Stomach (tissue), 9 donors: Measurements from ENCODE around the gene CHN2. TPM values are rescaled to one million over a fixed set of nuclear protein-coding genes. Genes with fewer than 3 reads are reported as not detected.

Experiments used
- DNase-seq, 2 donors: peaks; one replicate each; pipeline versions ENCODE4 v3.0.0 to v3.0.0-alpha.2; 2013 to 2019
- H3K27ac ChIP-seq, 5 donors: fragments of 200-600 bp in 4 of 5; sonication (generic) in 4 of 5; one replicate each; pipeline ENCODE4 v1.5.1; 2013 to 2019; ENCODE audit warnings: mild to moderate bottlenecking in 1 of 5, moderate library complexity in 1 of 5
- H3K27me3 ChIP-seq, 3 donors: fragments of 200-600 bp; sonication (generic); one replicate each; pipeline ENCODE4 v1.5.1; 2017 to 2019; ENCODE audit warnings: mixed run types in 1 of 3
- H3K36me3 ChIP-seq, 4 donors: fragments of 200-600 bp; sonication (generic); 1 replicate in 3 of 4; 2 replicates in 1 of 4; pipeline ENCODE4 v1.5.1; 2016 to 2019
- H3K4me1 ChIP-seq, 4 donors: fragments of 200-600 bp; sonication (generic); one replicate each; pipeline ENCODE4 v1.5.1; 2016 to 2019
- H3K4me3 ChIP-seq, 4 donors: fragments of 200-600 bp; sonication (generic) in 3 of 4; one replicate each; pipeline ENCODE4 v1.5.1; 2016 to 2019; ENCODE audit warnings: mild to moderate bottlenecking in 1 of 4
- H3K9me3 ChIP-seq, 4 donors: fragments of 200-600 bp; sonication (generic); one replicate each; pipeline ENCODE4 v1.5.1; 2016 to 2019
- EP300 ChIP-seq: sonication (generic); formaldehyde crosslinking; IDR thresholded peaks from one replicate; pipeline ENCODE4 v1.6.1; 2017; ENCODE audit warnings: antibody characterized with exemption
- POLR2A ChIP-seq, 4 donors: fragments of 450-650 bp; IDR thresholded peaks; one replicate each; pipeline ENCODE4 v1.6.1; 2016; ENCODE audit warnings: antibody characterized with exemption in 4 of 4, control low read depth in 2 of 4, mild to moderate bottlenecking in 1 of 4, moderate library complexity in 1 of 4
- POLR2AphosphoS5 ChIP-seq, 3 donors: sonication (generic); formaldehyde crosslinking; IDR thresholded peaks; one replicate each; pipeline ENCODE4 v1.6.1; 2016; ENCODE audit warnings: antibody characterized with exemption in 3 of 3
- WGBS, 5 donors: extraction: QIAGEN DNeasy Blood & Tissue Kit in 3 of 5; methylation state at CpG; one replicate each; pipeline versions ENCODE4 v1.1.5 to v1.1.7; 2013 to 2018; 5-methylcytosine and 5-hydroxymethylcytosine counted together
- intact Hi-C: fragments of 100-400 bp; cut with DNase I; formaldehyde crosslinking; loops from one replicate; pipeline ENCODE4 v1.15.1; 2023; ENCODE audit warnings: low total_unique reads
- polyA plus RNA-seq, 3 donors: library from polyadenylated mRNA; stranded (reverse); fragments of 200-250 nt; gene quantifications; one replicate each; pipeline ENCODE4 v1.2.3, GENCODE V29; 2013
- total RNA-seq, 5 donors: library from RNA; depleted of rRNA; stranded (reverse); fragments of >200 nt; gene quantifications; one replicate each; pipeline versions ENCODE4 v1.1.0 to v1.2.3, GENCODE V29; 2014 to 2016
- TF ChIP-seq, protein P1 (sequence below), 7 experiments: fragments of 450-650 bp in 4 of 7; fragments of 200-600 bp in 3 of 7; sonication (generic) in 3 of 7; IDR thresholded peaks; one replicate each; pipeline ENCODE4 v1.5.1; 2016 to 2019; ENCODE audit warnings: antibody characterized with exemption in 7 of 7, control low read depth in 2 of 7, mild to moderate bottlenecking in 1 of 7
- donor health status: healthy with polysubstance abuse.
- donor health status: Bipolar disorder and iron deficiency.
- donor health status: healthy.

The CHN2 gene
- total and polyA plus RNA-seq, 8 donors: 2.4 to 47.8 (median 13.8) TPM

- no peak overlapping the region for H3K4me3 ChIP-seq
- peaks cover 0 to 9% (median 2%) of the 10 kb centered on the region in 4 donors for H3K4me1 ChIP-seq
- no peaks in the 10 kb centered on the region for H3K9me3 ChIP-seq
- no peak for DNase-seq
- no peak overlapping the region for H3K27ac ChIP-seq
- no peaks in the 10 kb centered on the region for H3K27me3 ChIP-seq
- TF ChIP-seq POLR2A (IDR thresholded peaks at IDR 0.05) (no peak), EP300 (no peak), POLR2AphosphoS5 (IDR thresholded peaks at IDR 0.05) (no peak)
- TF ChIP-seq, protein P1, sequence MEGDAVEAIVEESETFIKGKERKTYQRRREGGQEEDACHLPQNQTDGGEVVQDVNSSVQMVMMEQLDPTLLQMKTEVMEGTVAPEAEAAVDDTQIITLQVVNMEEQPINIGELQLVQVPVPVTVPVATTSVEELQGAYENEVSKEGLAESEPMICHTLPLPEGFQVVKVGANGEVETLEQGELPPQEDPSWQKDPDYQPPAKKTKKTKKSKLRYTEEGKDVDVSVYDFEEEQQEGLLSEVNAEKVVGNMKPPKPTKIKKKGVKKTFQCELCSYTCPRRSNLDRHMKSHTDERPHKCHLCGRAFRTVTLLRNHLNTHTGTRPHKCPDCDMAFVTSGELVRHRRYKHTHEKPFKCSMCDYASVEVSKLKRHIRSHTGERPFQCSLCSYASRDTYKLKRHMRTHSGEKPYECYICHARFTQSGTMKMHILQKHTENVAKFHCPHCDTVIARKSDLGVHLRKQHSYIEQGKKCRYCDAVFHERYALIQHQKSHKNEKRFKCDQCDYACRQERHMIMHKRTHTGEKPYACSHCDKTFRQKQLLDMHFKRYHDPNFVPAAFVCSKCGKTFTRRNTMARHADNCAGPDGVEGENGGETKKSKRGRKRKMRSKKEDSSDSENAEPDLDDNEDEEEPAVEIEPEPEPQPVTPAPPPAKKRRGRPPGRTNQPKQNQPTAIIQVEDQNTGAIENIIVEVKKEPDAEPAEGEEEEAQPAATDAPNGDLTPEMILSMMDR (IDR thresholded peaks at IDR 0.05): no peak
- peaks cover 0 to 9% (median 0%) of the 10 kb centered on the region in 4 donors for H3K36me3 ChIP-seq
- WGBS, 5 donors: 95 to 98% (median 97%) methylated on average over 7 of the region's 7 CpGs
- intact Hi-C loops: no loop called here
These were observed 202.0 kb downstream of the CHN2 start for GRCh38 chr7:29396563-29396962.

DNA sequence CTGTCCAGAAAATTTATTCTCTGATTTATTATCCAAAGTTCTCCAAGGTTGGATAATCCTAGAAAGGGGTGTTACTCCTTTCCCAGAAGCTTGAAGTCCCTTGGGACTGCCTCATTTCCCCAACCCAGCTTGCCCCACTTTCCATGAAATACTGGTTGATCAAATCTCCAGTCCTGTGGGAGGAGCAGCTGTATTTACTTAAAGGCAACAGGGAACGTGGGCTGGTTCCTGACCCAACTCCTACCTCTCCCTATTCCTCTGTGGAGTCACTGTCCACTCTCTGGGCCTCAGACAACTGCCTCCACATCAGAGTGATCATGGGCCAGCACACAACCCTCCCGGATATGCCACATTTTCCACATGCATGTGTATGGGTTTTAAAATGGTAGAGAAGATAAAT is 202.8 kb downstream of the CHN2 start:
- H3K9me3 ChIP-seq: no peaks in the 10 kb centered on the region
- DNase-seq: no peak
- peaks cover 0 to 9% (median 0%) of the 10 kb centered on the region in 4 donors for H3K36me3 ChIP-seq
- WGBS, 5 donors: 53 to 72% (median 62%) methylated on average over 2 of the region's 2 CpGs
- intact Hi-C loops: no loop called here
- no peak overlapping the region for H3K4me3 ChIP-seq
- TF ChIP-seq, protein P1 (IDR thresholded peaks at IDR 0.05): no peak
- no peak for TF ChIP-seq EP300
- no peak for TF ChIP-seq POLR2A (IDR thresholded peaks at IDR 0.05)
- TF ChIP-seq POLR2AphosphoS5 (IDR thresholded peaks at IDR 0.05): no peak
- no peaks in the 10 kb centered on the region for H3K27me3 ChIP-seq
- no peak overlapping the region for H3K27ac ChIP-seq
- H3K4me1 ChIP-seq: peaks cover 0 to 9% (median 2%) of the 10 kb centered on the region in 4 donors

- Histone ChIP-seq H3K27ac (no peak overlapping the region), H3K36me3 (peaks cover 0 to 9% (median 0%) of the 10 kb centered on the region in 4 donors), H3K4me3 (no peak overlapping the region), H3K4me1 (peaks cover 0 to 9% (median 2%) of the 10 kb centered on the region in 4 donors), H3K27me3 (no peaks in the 10 kb centered on the region), H3K9me3 (no peaks in the 10 kb centered on the region)
- intact Hi-C loops: no loop called here
- WGBS, 5 donors: 65 to 80% (median 74%) methylated on average over 4 of the region's 4 CpGs
- TF ChIP-seq EP300: no peak
- no peak for TF ChIP-seq POLR2AphosphoS5 (IDR thresholded peaks at IDR 0.05)
- TF ChIP-seq POLR2A (IDR thresholded peaks at IDR 0.05): no peak
- TF ChIP-seq, protein P1 (IDR thresholded peaks at IDR 0.05): no peak
- DNase-seq: no peak
These were observed 203.4 kb downstream of the CHN2 start for GRCh38 chr7:29398011-29398410.

GRCh38 chr7:29400437-29400836 is 205.9 kb downstream of the CHN2 start:
- 81 to 88% (median 85%) methylated on average over 9 of the region's 9 CpGs for WGBS, 5 donors
- Histone ChIP-seq H3K4me1 (peaks cover 0 to 9% (median 2%) of the 10 kb centered on the region in 4 donors), H3K36me3 (peaks cover 0 to 9% (median 0%) of the 10 kb centered on the region in 4 donors), H3K9me3 (no peaks in the 10 kb centered on the region), H3K27me3 (no peaks in the 10 kb centered on the region), H3K4me3 (no peak overlapping the region), H3K27ac (no peak overlapping the region)
- intact Hi-C loops: loop anchor here (10.0 kb wide), 1 partner anchor 476 kb away; no protein-coding TSS in a partner anchor
- no peak for DNase-seq
- no peak for TF ChIP-seq POLR2A (IDR thresholded peaks at IDR 0.05)
- no peak for TF ChIP-seq POLR2AphosphoS5 (IDR thresholded peaks at IDR 0.05)
- TF ChIP-seq EP300: no peak
- TF ChIP-seq, protein P1 (IDR thresholded peaks at IDR 0.05): no peak
